Measurements from ENCODE around the gene BARD1. TPM values are rescaled to one million over a fixed set of nuclear protein-coding genes. Genes with fewer than 3 reads are reported as not detected.

The BARD1 gene
- total and polyA plus RNA-seq, 2 donors (not counting 1 experiment from before 2014, with no cell fraction given): 4.3 to 20.7 TPM

DNA sequence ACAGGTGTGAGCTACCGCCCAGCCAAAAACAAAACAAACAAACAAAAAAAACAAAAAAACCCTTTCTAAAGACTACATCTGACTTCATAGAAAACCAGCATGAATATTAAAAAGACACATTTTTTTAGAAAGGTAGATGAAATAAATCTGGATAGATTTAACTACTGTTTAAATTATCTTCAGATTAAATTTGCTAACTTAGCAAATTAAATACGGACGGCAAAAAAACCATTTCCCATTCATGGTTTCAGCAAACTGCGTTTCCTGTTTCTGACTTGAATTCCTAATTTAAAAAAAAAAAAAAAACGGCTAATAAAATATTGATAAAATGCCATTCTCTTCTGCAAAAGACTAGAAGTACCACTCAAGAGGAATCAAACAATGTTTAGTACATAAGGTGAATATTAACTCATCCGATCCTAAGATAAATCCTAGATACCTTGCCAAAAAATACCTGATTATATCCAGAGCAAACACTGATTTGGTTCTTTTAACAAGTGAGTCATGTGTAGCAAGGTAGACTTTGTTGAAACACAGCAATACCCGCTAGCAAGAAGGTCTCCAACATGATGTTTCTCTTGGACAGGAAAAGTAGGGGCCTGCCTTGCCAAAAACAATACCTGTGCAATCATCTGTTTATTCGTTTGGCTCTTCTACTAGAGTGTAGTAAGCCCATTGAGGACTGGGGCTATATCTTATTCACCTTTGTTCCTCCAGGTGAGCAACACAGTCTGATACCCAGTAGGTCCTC lies 96.2 kb downstream of the BARD1 start:
- CTCF ChIA-PET: no interaction called here
- Mint-ChIP-seq H3K27ac (no peak overlapping the region), H3K9me3 (ENCODE audit: insufficient read depth) (peaks cover 3% of the 10 kb centered on the region), H3K4me1 (no peaks in the 10 kb centered on the region), H3K4me3 (no peak overlapping the region), H3K27me3 (no peaks in the 10 kb centered on the region)
- no peak for ATAC-seq (ENCODE audit: low read depth)
- no peak overlapping the region for H3K27ac ChIP-seq (ENCODE audit: low read length in 2 of 2)
- no peaks in the 10 kb centered on the region for H3K9me3 ChIP-seq (ENCODE audit: control extremely low read depth in 1 of 3, control insufficient read depth in 2 of 3, insufficient read depth in 1 of 3, low read length in 2 of 3)
- H2AFZ ChIP-seq (ENCODE audit: insufficient read depth, low read depth, low read length, poor library complexity, severe bottlenecking): no peak overlapping the region
- no peak for DNase-seq
- H3K36me3 ChIP-seq (replicated peaks in 1 of 2; ENCODE audit: control extremely low read depth in 1 of 2, control insufficient read depth in 1 of 2, extremely low read depth in 1 of 2, insufficient read depth in 2 of 2, low read length in 1 of 2): peaks cover 0 to 3% of the 10 kb centered on the region in 2 experiments
- H4K20me1 ChIP-seq (ENCODE audit: control insufficient read depth, insufficient read depth, low read length, poor library complexity, severe bottlenecking): no peaks in the 10 kb centered on the region
- H3K27me3 ChIP-seq (replicated peaks in 1 of 4; ENCODE audit: control extremely low read depth in 1 of 4, control insufficient read depth in 3 of 4, insufficient read depth in 4 of 4, low read length in 3 of 4): no peaks in the 10 kb centered on the region
- POLR2A ChIA-PET: no interaction called here
- H3K4me1 ChIP-seq (ENCODE audit: control insufficient read depth in 2 of 2, insufficient read depth in 2 of 2, low read length in 2 of 2): no peaks in the 10 kb centered on the region
- intact Hi-C loops (cut with micrococcal nuclease): no loop called here
- H3K79me2 ChIP-seq (ENCODE audit: control insufficient read depth, insufficient read depth, low read length): no peaks in the 10 kb centered on the region
- no peak for TF ChIP-seq EZH2 (IDR thresholded peaks at IDR 0.05; ENCODE audit: borderline replicate concordance, insufficient read depth, low read depth, low read length, poor library complexity, severe bottlenecking)
- TF ChIP-seq, protein P1, sequence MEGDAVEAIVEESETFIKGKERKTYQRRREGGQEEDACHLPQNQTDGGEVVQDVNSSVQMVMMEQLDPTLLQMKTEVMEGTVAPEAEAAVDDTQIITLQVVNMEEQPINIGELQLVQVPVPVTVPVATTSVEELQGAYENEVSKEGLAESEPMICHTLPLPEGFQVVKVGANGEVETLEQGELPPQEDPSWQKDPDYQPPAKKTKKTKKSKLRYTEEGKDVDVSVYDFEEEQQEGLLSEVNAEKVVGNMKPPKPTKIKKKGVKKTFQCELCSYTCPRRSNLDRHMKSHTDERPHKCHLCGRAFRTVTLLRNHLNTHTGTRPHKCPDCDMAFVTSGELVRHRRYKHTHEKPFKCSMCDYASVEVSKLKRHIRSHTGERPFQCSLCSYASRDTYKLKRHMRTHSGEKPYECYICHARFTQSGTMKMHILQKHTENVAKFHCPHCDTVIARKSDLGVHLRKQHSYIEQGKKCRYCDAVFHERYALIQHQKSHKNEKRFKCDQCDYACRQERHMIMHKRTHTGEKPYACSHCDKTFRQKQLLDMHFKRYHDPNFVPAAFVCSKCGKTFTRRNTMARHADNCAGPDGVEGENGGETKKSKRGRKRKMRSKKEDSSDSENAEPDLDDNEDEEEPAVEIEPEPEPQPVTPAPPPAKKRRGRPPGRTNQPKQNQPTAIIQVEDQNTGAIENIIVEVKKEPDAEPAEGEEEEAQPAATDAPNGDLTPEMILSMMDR (IDR thresholded peaks at IDR 0.05): no peak
- H3K9ac ChIP-seq (ENCODE audit: low read length): no peak overlapping the region
- H3K4me2 ChIP-seq (replicated peaks; ENCODE audit: low read depth, low read length, poor library complexity, severe bottlenecking): no peak overlapping the region
- no peak overlapping the region for H3K4me3 ChIP-seq (ENCODE audit: control extremely low read depth in 1 of 5, extremely low read depth in 1 of 5, insufficient read depth in 1 of 5, low read depth in 2 of 5, low read length in 4 of 5)
- WGBS (ENCODE audit: insufficient coverage): no CpG with 5 or more reads among the region's 8 CpGs

DNA sequence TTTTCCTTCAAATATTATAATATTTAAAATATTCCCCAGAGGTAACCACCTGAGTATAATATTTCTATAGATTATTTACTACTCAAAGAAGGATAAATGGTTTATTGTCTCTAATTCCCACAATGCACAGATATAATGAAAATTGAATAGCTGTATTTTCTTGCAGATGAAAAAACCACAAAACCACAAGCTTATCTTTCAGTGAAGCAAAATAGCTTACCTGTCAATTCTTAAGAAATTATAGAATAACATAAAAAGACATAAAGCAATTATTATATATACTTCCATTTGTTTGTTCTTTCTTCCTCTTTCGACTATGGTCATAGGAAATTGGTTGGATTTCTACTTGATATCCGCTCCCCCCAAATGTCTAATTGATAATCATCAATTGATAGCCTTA lies 98.8 kb downstream of the BARD1 start:
- no peaks in the 10 kb centered on the region for H3K9me3 ChIP-seq (ENCODE audit: control extremely low read depth in 1 of 3, control insufficient read depth in 2 of 3, insufficient read depth in 1 of 3, low read length in 2 of 3)
- H3K4me2 ChIP-seq (replicated peaks; ENCODE audit: low read depth, low read length, poor library complexity, severe bottlenecking): no peak overlapping the region
- Mint-ChIP-seq H3K4me3 (no peak overlapping the region), H3K9me3 (ENCODE audit: insufficient read depth) (no peaks in the 10 kb centered on the region), H3K27ac (no peak overlapping the region), H3K27me3 (no peaks in the 10 kb centered on the region), H3K4me1 (no peaks in the 10 kb centered on the region)
- no peaks in the 10 kb centered on the region for H3K4me1 ChIP-seq (ENCODE audit: control insufficient read depth in 2 of 2, insufficient read depth in 2 of 2, low read length in 2 of 2)
- H3K36me3 ChIP-seq (replicated peaks in 1 of 2; ENCODE audit: control extremely low read depth in 1 of 2, control insufficient read depth in 1 of 2, extremely low read depth in 1 of 2, insufficient read depth in 2 of 2, low read length in 1 of 2): no peaks in the 10 kb centered on the region
- ATAC-seq (ENCODE audit: low read depth) (no peak), DNase-seq (no peak)
- H4K20me1 ChIP-seq (ENCODE audit: control insufficient read depth, insufficient read depth, low read length, poor library complexity, severe bottlenecking): no peaks in the 10 kb centered on the region
- H3K79me2 ChIP-seq (ENCODE audit: control insufficient read depth, insufficient read depth, low read length): no peaks in the 10 kb centered on the region
- no peak overlapping the region for H2AFZ ChIP-seq (ENCODE audit: insufficient read depth, low read depth, low read length, poor library complexity, severe bottlenecking)
- no peaks in the 10 kb centered on the region for H3K27me3 ChIP-seq (replicated peaks in 1 of 4; ENCODE audit: control extremely low read depth in 1 of 4, control insufficient read depth in 3 of 4, insufficient read depth in 4 of 4, low read length in 3 of 4)
- H3K27ac ChIP-seq (ENCODE audit: low read length in 2 of 2): no peak overlapping the region
- WGBS (ENCODE audit: insufficient coverage): no CpG with 5 or more reads among the region's 2 CpGs
- H3K9ac ChIP-seq (ENCODE audit: low read length): no peak overlapping the region
- intact Hi-C loops (cut with micrococcal nuclease): no loop called here
- no peak for TF ChIP-seq EZH2 (IDR thresholded peaks at IDR 0.05; ENCODE audit: borderline replicate concordance, insufficient read depth, low read depth, low read length, poor library complexity, severe bottlenecking)
- TF ChIP-seq, protein P1 (IDR thresholded peaks at IDR 0.05): no peak
- H3K4me3 ChIP-seq (ENCODE audit: control extremely low read depth in 1 of 5, extremely low read depth in 1 of 5, insufficient read depth in 1 of 5, low read depth in 2 of 5, low read length in 4 of 5): no peak overlapping the region
- CTCF ChIA-PET: no interaction called here
- POLR2A ChIA-PET: no interaction called here
